Subcutaneous adipose tissue (tissue), 4 donors: ENCODE results near the gene LAMB4. TPM values are rescaled to one million over a fixed set of nuclear protein-coding genes. Genes with fewer than 3 reads are reported as not detected.

Experiments
- CTCF ChIP-seq: fragments of 450-650 bp; IDR thresholded peaks from one replicate; pipeline ENCODE4 v1.5.1; 2016; ENCODE audit warnings: low read depth, mild to moderate bottlenecking, control low read depth, antibody characterized with exemption, moderate library complexity
- total RNA-seq, 4 donors: library from RNA; depleted of rRNA; stranded (reverse); fragments of >200 nt; gene quantifications; one replicate each; pipeline ENCODE4 v1.1.0, GENCODE V29; 2016

LAMB4 gene
- total RNA-seq, 4 donors from 2014 or later: not detected

GRCh38 chr7:108135446-108136190 lies 5.5 kb upstream of the LAMB4 start:
- no peak for TF ChIP-seq CTCF

DNA sequence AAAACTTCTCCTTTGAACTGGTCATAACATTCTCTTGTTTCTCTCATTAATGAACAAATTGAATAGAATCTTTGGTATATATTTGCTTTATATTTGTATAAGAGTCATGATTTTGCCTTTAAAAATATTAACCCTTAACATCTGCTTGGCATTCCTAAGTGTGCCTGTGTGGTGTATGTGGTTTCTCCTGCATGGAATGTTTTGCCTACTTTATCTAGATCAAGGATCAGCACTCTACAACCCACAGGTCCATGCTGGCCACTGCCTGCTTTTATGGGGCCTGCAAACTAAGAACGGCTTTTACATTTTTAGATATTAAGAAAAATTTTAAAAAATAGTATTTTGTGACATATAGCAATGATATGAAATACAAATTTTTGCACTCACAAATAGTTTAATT lies 4.3 kb upstream of the LAMB4 start:
- TF ChIP-seq CTCF: no peak

GRCh38 chr7:108132551-108133265 lies 2.5 kb upstream of the LAMB4 start:
- TF ChIP-seq CTCF: no peak

GRCh38 chr7:108129018-108129965 lies 869 bp downstream of the LAMB4 start:
- no peak for TF ChIP-seq CTCF

- TF ChIP-seq CTCF: no peak
These were observed 1.6 kb downstream of the LAMB4 start for GRCh38 chr7:108128514-108128913.

GRCh38 chr7:108127461-108127860 lies 2.7 kb downstream of the LAMB4 start:
- no peak for TF ChIP-seq CTCF

GRCh38 chr7:108124820-108125219 lies 5.3 kb downstream of the LAMB4 start:
- TF ChIP-seq CTCF: no peak
